Heart left ventricle (tissue), 16 donors: ENCODE data around the gene OMG. TPM values are rescaled to one million over a fixed set of nuclear protein-coding genes. Genes with fewer than 3 reads are reported as not detected.
A peak's percentile ranks its signal among the peaks of the same experiment; 100 is the strongest.
"Not testable (repeated sequence)": the region's sequence is repeated elsewhere in the genome, so short reads cannot be mapped to it uniquely, and the experiment has no call there.

Experiments
- ATAC-seq, 4 donors: fragments of 200-7000 bp; cut with Tn5 transposase; one replicate each; pipeline ENCODE4 v1.9.1; 2020 to 2022; ENCODE audit warnings: moderate library complexity in 4 of 4, mild to moderate bottlenecking in 3 of 4, moderate number of reproducible peaks in 1 of 4
- DNase-seq, 5 donors: peaks; one replicate each; pipeline ENCODE4 v3.0.0-alpha.2; 2020
- H3K27ac ChIP-seq, 12 donors: fragments of 200-600 bp; sonication (generic) in 4 of 12; one replicate each; pipeline versions ENCODE4 v1.5.0 to v1.8.0; 2016 to 2022; ENCODE audit warnings: mild to moderate bottlenecking in 2 of 12
- H3K27me3 ChIP-seq, 9 donors: fragments of 200-600 bp; sonication (generic) in 2 of 9; one replicate each; pipeline versions ENCODE4 v1.5.1 to v1.8.0; 2016 to 2022; ENCODE audit warnings: mild to moderate bottlenecking in 3 of 9
- H3K36me3 ChIP-seq, 9 donors: fragments of 200-600 bp; sonication (generic) in 2 of 9; one replicate each; pipeline versions ENCODE4 v1.5.0 to v1.8.0; 2018 to 2022; ENCODE audit warnings: mild to moderate bottlenecking in 2 of 9
- H3K4me1 ChIP-seq, 12 donors: fragments of 200-600 bp; sonication (generic) in 4 of 12; one replicate each; pipeline versions ENCODE4 v1.5.0 to v1.8.0; 2016 to 2022; ENCODE audit warnings: mild to moderate bottlenecking in 3 of 12
- H3K4me3 ChIP-seq, 12 donors: fragments of 200-600 bp; sonication (generic) in 4 of 12; one replicate each; pipeline versions ENCODE4 v1.5.0 to v1.8.0; 2017 to 2022; ENCODE audit warnings: mild to moderate bottlenecking in 9 of 12, moderate library complexity in 4 of 12
- H3K9me3 ChIP-seq, 12 donors: fragments of 200-600 bp; sonication (generic) in 4 of 12; one replicate each; pipeline versions ENCODE4 v1.5.0 to v1.8.0; 2016 to 2022; ENCODE audit warnings: mild to moderate bottlenecking in 1 of 12
- CTCF ChIP-seq, 12 donors: fragments of 200-600 bp; sonication (generic) in 4 of 12; IDR thresholded peaks; one replicate each; pipeline versions ENCODE4 v1.5.0 to v1.8.0; 2018 to 2022; ENCODE audit warnings: antibody characterized with exemption in 12 of 12, mild to moderate bottlenecking in 5 of 12
- POLR2A ChIP-seq, 2 donors: fragments of 450-650 bp; IDR thresholded peaks; one replicate each; pipeline ENCODE4 v1.6.1; 2017; ENCODE audit warnings: antibody characterized with exemption in 2 of 2, mild to moderate bottlenecking in 2 of 2, moderate library complexity in 2 of 2
- WGBS, 4 donors: extraction: QIAGEN DNeasy Blood & Tissue Kit in 2 of 4; methylation state at CpG; one replicate each; pipeline versions ENCODE4 v1.1.5 to v1.1.7; 2013 to 2018; 5-methylcytosine and 5-hydroxymethylcytosine counted together
- intact Hi-C, 10 donors: fragments of 100-400 bp; cut with DNase I; formaldehyde crosslinking; loops; one replicate each; pipeline versions ENCODE4 v1.11.1 to v1.14.2; 2022
- polyA plus RNA-seq, 2 donors: library from polyadenylated mRNA; stranded (reverse); fragments of 200-250 nt; gene quantifications; one replicate each; pipeline ENCODE4 v1.2.3, GENCODE V29; 2013
- total RNA-seq, 9 donors: library from RNA; depleted of rRNA in 2 of 9; stranded (reverse); fragments of >200 nt in 2 of 9; fragmentation: NEBNext Ultra II Directional in 3 of 9; extraction: Animal tissue kit (Norgen Biotek cat#: 25700) in 3 of 9; gene quantifications; one replicate each; pipeline versions ENCODE4 v1.1.0 to v1.2.4, GENCODE V29; 2016 to 2023
- donor health status: ischemic (EF 13 %, LVEDD 7.1; RV severe dilation, severe dysfunction).
- donor health status: healthy with polysubstance abuse.
- donor health status: DM: no; HTN: yes; CAD: no.
- donor health status: DM: no; HTN: no; CAD: no.
- donor health status: ischemic (EF 25% LVEDD 6.9; RV normal size, moderate dysfunction).
- donor health status: ischemic (EF 25% LVEDD 5.7; RV mildly dilated, moderate dysfunction).
- donor health status: healthy.
- donor health status: DM: yes; HTN: yes; CAD: no.
- donor health status: ischemic (EF 35%, LVEDD 5.7; RV mildly dilated, moderate dysfunction).
- donor health status: nonischemic (EF 11% LVEDD 7.7; RV severe dilation, severe dysfunction).
- donor health status: DM: yes; HTN: yes; CAD: no.
- donor health status: PGD.
- donor health status: ischemic (EF 29% LVEDD 5.4; RV normal size, mild dysfunction).
- donor health status: nonischemic (EF 23%, LVEDD 6.1; RV moderate dilation, normal function).

The OMG gene
- total and polyA plus RNA-seq, 11 donors, result 0.14 to 2.2 (median 0.56) TPM; not detected in 6

GRCh38 chr17:31313982-31314781 is 17.1 kb upstream of the OMG start, which contains the start of gene EVI2B:
TSS of gene EVI2B (minus strand) at chr17:31314054. CDS start at chr17:31305609, 8,445 bp downstream.
- Histone ChIP-seq H3K27me3 (no peaks in the 10 kb centered on the region), H3K4me1 (peaks cover 0 to 50% (median 6%) of the 10 kb centered on the region in 12 donors), H3K9me3 (no peaks in the 10 kb centered on the region), H3K36me3 (peaks cover 0 to 7% (median 0%) of the 10 kb centered on the region in 9 donors), H3K27ac (peak within 1 kb of the TSS in 2 of 12 donors; percentile 40 to 88), H3K4me3 (peak within 1 kb of the TSS in 9 of 12 donors; percentile 5 to 61 (median 23))
- whole genome bisulfite sequencing, 4 donors, result 73 to 78% (median 76%) methylated on average over 3 of the region's 3 CpGs
- intact Hi-C loops, result no loop called here
- TF ChIP-seq POLR2A (IDR thresholded peaks at IDR 0.05), result no peak
- TF ChIP-seq CTCF (IDR thresholded peaks at IDR 0.05), result no peak
- DNase-seq (no peak), ATAC-seq (peak in 1 of 4 donors; percentile 45)

DNA sequence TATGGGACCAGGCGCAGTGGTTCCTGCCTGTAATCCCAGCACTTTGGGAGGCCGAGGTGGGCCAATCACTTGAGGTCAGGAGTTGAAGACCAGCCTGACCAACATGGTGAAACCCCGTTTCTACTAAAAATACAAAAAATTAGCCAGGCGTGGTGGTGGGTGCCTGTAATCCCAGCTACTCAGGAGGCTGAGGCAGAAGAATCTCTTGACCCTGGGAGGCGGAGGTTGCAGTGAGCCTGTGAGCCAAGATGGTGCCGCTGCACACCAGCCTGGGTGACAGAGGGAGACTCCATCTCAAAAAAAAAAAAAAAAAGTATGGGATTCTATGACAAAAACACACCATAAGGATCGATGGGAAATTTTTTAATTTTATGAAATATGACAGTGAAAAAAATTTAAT is 15.2 kb upstream of the OMG start:
- peak in 1 of 5 donors; percentile 26 for DNase-seq
- ATAC-seq, H3K36me3 ChIP-seq, H3K27me3 ChIP-seq, H3K9me3 ChIP-seq, intact Hi-C loops: not testable (repeated sequence)
- WGBS, 4 donors, result 69 to 95% (median 84%) methylated on average over 7 of the region's 7 CpGs
- Histone ChIP-seq H3K4me1 (peaks cover 0 to 54% (median 0%) of the 10 kb centered on the region in 12 donors), H3K4me3 (peak overlapping the region in 7 of 12 donors; percentile 1 to 61 (median 19)), H3K27ac (peak overlapping the region in 1 of 12 donors; percentile 88)

GRCh38 chr17:31311526-31311925 is 14.5 kb upstream of the OMG start:
- Histone ChIP-seq H3K27ac (peak overlapping the region in 1 of 12 donors; percentile 88), H3K36me3 (peaks cover 0 to 10% (median 0%) of the 10 kb centered on the region in 9 donors), H3K27me3 (no peaks in the 10 kb centered on the region), H3K4me3 (peak overlapping the region in 6 of 12 donors; percentile 1 to 61 (median 30)), H3K9me3 (no peaks in the 10 kb centered on the region), H3K4me1 (peaks cover 0 to 55% (median 0%) of the 10 kb centered on the region in 12 donors)
- TF ChIP-seq POLR2A (IDR thresholded peaks at IDR 0.05) (no peak), CTCF (IDR thresholded peaks at IDR 0.05) (no peak)
- DNase-seq (no peak), ATAC-seq (no peak)
- WGBS, 4 donors, result 80 to 86% (median 84%) methylated on average over 3 of the region's 3 CpGs
- intact Hi-C loops, result no loop called here

GRCh38 chr17:31310886-31311285 is 13.8 kb upstream of the OMG start:
- peak overlapping the region in 1 of 12 donors; percentile 88 for H3K27ac ChIP-seq
- intact Hi-C loops, result no loop called here
- no peak for ATAC-seq
- peak overlapping the region in 4 of 12 donors; percentile 9 to 61 (median 40) for H3K4me3 ChIP-seq
- WGBS, 4 donors, result 69 to 82% (median 79%) methylated on average over 7 of the region's 7 CpGs
- H3K27me3 ChIP-seq, result no peaks in the 10 kb centered on the region
- peaks cover 0 to 15% (median 0%) of the 10 kb centered on the region in 9 donors for H3K36me3 ChIP-seq
- no peak for DNase-seq
- TF ChIP-seq CTCF (IDR thresholded peaks at IDR 0.05) (no peak), POLR2A (IDR thresholded peaks at IDR 0.05) (no peak)
- peaks cover 0 to 53% (median 0%) of the 10 kb centered on the region in 12 donors for H3K4me1 ChIP-seq
- no peaks in the 10 kb centered on the region for H3K9me3 ChIP-seq
